Stimulated activated CD4-positive, alpha-beta T cell treated with anti-CD3 and anti-CD28 coated beads, Interleukin-1b, Interleukin-23, amount 100 ng/mL, for 24 hours (primary cell): ENCODE measurements around the gene ARHGAP23.
"Not testable (repeated sequence)": the region's sequence is repeated elsewhere in the genome, so short reads cannot be mapped to it uniquely, and the experiment has no call there.

Source experiments
- DNase-seq, 4 experiments: peaks; one replicate each; pipeline ENCODE4 v3.0.0-alpha.2; 2020; ENCODE audit warnings: low read depth in 4 of 4, low spot score in 1 of 4

The ARHGAP23 gene

DNA sequence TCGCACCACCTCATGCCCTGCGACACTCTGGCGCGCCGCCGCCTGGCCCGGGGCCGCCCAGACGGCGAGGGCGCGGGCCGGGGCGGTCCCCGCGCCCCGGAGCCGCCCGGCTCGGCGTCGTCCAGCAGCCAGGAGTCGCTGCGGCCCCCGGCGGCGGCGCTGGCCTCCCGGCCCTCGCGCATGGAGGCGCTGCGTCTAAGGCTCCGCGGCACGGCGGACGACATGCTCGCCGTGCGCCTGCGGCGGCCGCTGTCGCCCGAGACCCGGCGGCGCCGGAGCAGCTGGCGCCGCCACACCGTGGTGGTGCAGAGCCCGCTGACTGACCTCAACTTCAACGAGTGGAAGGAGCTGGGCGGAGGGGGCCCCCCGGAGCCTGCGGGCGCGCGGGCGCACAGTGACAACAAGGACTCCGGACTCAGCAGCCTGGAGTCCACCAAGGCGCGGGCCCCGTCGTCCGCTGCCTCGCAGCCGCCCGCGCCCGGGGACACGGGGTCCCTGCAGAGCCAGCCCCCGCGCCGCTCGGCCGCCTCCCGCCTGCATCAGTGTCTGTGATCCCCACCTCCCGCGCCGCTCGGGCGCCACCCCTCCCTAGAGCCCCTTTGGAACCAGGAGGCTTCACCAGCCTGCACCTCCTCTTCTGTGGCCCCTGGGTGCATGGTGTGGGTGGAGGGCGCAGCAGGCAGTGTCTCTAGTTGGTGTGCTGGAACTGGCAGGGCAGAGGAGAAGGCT lies 82.3 kb downstream of the ARHGAP23 start:
- no peak for DNase-seq

DNA sequence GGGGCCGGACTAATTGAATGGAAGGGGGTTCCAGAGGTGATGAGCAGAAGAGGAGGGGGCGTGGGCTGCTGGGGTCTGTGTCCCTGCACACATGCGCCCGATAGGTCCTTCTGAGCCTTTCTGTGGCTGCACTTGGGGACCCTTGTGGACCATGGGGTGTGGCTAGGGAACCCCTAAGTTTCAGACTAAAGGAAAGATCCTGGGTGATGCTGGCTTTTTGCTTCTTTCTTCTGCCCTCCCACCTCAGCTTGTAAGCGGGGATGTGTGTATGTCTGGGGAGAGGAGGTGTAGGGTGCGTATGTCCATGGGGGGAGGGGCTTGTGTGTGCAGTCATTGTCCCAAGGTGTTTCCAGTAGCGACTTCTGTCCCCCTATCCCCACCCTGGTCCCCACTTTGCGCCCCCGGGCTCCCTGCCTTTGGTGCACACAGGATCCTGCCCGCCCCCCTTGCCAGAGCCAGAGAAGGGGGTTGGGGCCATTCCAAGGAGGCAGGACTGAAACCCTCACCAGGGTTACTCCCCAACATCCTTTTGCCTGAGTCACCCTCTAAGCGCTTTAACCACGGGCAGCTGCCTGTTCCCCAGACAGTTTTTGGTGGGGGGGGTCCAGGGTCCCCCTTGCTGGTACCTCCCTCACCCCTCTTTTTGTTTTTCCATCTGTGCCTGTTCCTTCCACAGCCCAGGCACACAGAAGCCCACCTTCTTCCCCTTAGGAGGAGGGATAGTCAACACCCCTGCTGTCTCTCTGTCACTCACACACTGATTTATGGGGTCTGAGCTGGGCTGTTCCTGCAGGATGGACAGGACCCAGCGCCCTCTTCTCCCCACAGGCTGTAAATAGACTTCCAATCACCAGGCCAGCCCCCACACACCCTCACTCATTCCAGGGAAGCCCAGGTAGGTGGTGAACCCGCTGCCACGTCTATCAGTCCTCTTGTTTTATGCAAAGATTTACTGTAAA lies 83.2 kb downstream of the ARHGAP23 start:
- no peak for DNase-seq

DNA sequence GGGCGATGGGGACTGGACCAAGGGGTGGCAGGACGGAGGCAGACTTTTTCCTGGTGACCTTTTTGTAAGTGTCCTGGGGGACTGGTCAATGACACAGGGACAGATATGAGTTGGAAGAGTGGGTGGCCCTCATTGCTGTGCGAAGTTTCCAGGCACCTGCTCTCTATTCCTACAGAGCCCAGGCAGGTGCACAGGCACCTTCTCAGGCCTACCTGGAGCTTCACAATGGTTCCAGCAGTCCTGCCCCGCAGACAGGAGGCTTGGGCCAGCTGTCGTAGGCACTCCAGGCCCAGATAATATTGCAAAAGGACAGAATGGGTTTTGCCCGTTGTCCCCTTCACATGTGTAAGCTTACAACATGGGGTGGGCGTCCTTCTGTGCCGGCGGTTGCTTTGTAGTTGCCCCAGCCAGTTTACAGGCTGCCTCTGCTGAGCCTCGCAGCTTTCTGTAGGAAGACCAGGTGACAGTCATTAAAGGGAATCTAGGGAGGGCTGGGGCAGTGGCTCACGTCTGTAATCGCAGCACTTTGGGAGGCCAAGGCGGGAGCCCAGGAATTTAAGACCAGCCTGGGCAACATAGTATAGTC lies 84.3 kb downstream of the ARHGAP23 start:
- no peak for DNase-seq

DNA sequence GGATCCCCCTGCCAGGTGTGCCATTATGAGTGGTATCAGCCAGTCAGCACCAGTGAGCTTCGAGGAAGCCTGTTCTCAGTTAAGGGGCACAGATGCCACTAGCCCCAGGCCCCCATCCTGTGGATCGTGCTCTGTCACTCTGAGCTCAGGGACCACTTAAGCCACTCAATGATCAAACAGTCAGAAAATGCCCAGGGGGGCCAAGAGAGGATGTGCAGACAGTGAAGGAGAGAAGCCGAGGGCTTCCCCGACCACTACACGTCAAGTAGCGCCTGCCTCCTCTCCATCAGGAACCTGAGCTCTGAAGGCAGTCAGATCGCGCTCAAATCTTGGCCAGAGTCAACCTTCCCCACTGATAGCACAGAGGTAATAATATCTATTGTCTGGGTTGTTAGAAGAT lies 98.3 kb downstream of the ARHGAP23 start:
- not testable (repeated sequence) for DNase-seq

DNA sequence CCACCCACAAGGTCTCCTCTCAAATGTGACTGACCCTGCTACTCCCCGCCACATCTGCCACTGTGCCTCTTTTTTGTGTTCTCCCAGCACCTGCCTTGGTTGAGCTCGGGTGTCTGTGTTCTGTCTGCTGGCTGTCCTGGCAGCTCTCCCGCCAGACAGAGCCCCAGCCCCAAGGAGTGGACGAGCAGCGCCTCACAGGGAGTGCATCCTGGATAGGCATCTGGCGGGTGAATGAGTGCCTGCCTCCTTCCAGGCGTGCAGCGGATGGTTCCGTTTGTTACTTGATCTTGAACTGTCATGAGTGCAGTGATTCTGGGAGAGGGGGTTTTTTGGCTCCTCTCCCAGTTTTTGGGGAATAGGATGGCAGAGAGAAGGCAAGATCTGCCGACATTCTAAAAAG lies 99.9 kb downstream of the ARHGAP23 start:
- not testable (repeated sequence) for DNase-seq

DNA sequence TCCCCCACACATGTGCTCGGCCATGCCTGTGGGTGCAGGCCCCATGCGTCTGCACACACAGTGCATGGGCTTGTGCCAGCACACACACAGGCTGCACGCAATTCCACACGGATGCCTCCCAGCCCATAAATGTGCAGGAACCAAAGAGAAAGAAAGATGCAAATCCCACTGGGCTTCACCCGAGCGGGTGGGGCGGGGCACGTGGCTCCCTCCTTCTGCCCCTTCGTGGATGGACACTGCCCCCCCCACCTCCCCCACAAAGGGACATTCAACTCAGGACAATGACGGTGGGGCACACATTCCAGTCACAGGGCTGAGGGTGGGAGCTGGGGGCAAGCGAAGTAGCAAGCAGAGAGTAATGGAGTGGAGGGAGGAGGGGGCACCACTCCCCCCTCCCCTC lies 102.6 kb downstream of the ARHGAP23 start:
- not testable (repeated sequence) for DNase-seq

DNA sequence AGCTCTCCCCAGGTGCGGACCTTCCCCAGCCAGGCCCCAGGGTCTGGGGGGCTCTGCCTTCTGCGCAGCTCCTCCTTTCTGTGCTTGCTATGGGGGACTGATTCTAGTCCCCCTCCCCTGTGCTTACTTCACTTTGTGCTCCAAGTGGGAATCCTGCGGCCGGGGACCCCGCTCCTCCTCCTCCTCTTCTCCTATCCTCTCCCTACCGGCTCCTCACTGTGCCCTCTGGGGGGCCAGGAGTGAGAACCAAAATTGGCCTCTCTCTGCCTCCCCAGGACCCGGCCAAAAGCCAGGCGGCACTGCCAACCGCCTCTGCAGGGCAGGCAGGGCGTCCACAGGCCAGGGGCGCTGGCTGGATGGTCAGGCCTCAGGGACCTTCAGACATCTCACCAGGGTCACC lies 103.5 kb downstream of the ARHGAP23 start:
- DNase-seq: not testable (repeated sequence)

DNA sequence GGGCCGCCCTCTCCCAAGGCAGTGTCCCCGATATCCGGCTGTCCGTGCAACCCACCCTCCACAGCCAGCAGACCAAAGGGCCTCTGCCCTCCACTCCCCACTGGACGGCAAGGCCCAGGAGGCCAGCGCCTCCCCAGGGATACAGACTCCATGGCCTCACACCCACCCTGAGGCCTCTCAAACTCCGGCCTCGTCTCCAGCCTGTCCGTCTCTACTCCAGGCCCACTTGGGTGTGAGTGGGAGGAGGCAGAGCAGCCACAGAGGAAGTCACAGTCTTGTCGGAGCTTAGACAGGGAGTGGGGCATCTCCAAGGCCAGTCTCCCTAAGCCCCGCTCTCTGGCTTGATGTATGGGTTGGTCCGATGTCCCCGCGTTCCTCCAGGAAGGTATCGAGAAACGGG lies 104.2 kb downstream of the ARHGAP23 start:
- DNase-seq: no peak

DNA sequence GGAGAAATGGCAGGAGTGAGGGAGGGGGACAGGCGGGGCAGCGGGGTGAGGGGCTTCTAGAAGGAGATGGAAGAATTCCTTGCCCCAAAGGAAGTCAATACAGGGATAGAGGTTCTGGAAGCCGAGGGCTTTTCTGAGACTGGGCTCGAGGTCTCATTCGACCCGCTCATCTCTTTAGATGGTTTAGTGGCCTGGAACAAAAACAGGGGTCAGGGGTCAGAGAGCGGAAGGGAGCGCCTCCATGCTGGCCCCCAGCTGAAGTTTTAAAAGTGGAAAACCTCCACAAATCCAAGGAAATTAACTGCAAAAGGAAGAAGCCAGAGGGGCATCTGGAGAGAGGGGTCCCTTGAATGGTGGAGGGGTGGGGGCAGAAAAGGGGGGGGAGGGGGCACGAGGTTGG lies 105.0 kb downstream of the ARHGAP23 start:
- DNase-seq: no peak

DNA sequence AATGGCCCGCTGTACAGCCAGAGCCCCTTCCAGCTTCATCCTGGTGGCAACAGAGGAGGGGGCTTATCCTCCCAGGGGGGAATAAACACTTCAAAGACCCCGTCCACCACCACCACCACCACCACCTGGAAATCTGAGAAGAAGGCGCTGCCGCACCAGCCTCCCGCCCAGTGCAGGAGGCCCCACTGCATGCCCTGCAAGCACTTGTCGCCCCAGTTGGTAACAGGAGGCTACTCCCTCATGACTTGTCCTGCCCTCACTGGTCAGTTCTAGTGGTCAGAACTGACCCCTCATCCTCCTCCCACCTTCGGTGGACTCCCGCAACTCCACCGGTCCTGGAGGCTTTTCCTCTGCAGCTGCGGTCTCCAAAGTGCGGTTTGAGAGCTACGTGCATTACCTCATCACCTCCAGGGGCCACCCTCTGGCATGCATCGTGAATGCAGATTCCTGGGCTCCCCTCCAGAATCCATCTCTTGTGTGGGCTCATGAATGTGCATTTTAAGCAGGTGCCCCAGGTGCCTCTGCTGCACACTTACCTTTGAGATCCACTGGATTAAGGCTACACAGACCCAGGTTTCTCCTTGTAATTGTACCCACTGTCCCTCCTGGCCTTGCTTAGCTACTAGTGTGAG lies 105.7 kb downstream of the ARHGAP23 start:
- no peak for DNase-seq

DNA sequence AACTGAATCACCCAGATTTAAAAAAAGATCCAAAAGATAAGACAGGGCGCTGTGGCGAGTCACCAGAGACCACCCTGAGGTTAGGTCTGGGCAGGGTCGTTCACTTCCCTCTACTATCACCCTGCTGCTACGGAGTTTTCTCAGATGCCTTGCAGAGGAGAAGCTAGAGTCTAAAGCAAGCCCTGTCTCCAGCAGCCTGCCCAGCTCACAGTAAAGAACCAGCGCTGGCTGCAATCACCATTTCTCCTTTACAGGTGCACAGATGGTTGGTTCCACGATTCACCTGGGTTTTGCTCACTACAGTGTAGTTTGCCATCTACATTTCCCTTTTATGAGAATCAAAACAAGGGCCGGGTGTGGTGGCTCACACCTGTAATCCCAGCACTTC lies 106.2 kb downstream of the ARHGAP23 start:
- DNase-seq: no peak

DNA sequence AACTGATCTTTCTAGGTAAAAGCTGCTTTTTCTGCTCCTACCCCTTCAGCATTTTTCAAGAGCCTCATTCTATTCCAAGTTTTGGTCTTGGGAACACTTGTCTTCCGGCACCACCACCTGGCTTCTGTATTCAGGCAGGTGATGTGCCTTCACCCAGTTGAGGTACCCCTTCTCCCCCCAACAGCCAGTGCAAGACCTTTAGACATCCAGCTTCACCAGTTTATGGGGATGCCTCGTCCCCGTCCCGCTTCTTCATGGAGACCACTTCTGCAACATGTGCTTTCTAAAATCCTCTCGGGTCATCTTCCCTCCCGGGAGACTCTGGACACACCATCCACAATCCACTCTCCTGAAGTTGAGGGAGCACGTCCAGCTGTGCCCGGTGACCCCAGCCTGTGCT lies 107.6 kb downstream of the ARHGAP23 start:
- DNase-seq: no peak

DNA sequence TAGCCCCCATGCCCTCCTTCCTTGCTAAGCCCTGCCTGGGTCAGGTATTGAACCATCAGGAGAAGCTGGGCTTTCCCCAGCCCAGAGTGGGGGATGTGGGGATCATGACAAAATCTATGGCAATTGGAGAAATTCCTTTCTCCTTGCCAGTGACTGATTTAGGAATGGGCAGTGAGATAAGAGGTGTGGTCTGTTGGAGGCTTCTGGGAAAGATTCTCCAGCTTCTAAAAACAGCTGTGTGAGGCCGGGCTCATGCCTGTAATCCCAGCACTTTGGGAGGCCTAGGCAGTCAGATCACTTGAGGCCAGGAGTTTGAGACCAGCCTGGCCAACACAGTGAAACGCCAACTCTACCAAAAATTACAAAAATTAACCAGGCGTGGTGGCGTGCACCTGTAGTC lies 108.4 kb downstream of the ARHGAP23 start:
- no peak for DNase-seq

DNA sequence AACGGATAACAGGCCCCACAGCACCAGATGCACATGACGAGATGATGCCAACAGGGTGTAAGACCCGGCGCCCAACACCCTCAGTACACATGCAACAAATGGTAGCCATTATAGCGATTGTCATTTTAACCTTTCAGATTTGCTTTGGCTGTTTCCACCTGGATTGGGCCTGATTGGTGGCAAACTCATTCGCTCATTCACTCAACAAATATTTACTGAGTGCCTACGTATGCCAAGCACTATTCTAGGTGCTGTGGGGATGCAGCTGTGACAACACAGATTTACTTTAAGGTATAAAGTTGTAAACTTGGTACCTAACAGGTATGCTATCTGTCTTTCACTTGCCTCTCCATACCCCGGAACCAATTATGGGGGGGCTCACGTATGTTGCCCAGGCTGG lies 110.6 kb downstream of the ARHGAP23 start:
- no peak for DNase-seq

DNA sequence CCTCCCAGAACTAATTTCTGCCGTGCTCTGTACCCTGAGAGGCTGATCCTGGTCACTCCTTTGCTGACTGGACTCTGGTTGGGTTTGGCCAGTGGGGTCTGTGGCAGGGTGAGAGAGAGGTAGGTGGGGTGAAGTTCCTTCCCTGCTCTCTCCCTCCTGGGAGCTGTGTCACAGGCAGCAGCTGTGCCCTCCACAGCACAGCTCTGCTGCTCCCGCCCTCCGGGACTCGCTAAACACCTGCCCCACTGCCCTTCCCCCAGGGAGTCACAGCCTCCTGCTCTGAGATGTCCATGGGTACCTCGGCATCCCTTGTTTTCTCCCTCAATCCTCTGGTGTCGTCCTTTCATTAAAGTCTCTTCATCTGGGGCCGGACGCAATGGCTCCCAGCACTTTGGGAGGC lies 111.1 kb downstream of the ARHGAP23 start:
- DNase-seq: no peak

DNA sequence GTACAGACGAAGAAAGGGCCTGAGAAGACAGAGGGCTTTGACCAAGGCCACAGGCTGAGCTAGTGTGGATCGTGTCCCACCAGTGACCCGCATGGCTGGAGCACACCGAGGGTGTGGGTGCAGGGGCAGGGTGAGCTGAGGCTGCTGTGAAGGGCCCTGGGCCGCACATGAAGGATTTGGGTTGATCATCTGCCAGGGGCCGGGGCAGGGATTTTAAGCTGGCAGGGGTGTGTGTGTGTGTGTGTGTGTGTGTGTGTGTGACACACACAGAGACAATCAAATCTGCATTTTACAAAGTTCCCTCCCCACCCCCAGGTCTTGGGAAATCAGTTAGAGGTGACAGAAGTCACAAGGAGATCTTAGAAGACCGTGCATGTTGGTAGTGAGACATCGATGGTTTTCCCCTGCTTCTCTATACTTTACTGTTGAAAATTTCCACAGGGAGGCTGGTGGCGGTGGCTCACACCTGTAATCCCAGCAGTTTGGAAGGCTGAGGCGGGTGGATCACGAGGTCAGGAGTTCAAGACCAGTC lies 112.3 kb downstream of the ARHGAP23 start:
- DNase-seq: no peak

DNA sequence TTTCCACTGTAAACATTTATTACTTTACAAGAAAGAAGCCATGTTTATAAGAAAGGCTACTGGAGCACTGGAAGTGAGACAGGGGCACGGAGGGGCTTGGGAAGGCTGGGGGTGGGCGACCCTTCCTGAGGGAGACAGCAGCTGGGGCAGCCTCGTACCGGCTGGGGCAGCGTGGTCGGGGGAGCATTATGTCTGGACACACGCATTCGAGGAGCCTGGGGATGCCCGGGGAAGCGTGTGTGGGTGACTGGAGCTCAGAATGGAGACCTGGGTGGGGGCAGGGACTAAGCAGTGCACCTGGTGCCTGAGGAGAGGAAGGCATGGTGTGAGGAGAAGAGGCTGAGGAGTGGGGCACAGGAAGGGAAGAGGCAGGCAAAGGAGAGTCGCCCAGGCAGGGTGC lies 113.0 kb downstream of the ARHGAP23 start:
- no peak for DNase-seq

DNA sequence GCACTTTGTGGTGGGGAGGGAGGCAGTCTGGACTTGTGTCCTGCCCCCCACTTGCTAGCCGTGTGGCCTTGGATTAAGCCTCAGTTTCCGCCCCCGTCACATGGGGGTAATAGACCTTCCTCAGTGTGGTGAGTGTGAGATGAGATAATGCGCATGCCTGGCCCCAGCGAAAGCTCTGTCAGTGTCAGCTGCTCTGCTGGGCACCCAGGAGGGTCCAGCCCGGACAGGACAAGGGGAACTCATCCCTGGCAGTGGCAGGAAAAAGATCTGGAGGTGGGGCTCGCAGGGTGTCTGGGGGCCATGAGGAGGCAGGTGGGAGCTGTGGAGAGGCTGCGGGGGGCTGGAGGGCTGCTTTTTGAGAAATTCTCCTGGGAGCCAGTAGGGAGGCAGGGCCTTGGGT lies 114.0 kb downstream of the ARHGAP23 start:
- DNase-seq: no peak

DNA sequence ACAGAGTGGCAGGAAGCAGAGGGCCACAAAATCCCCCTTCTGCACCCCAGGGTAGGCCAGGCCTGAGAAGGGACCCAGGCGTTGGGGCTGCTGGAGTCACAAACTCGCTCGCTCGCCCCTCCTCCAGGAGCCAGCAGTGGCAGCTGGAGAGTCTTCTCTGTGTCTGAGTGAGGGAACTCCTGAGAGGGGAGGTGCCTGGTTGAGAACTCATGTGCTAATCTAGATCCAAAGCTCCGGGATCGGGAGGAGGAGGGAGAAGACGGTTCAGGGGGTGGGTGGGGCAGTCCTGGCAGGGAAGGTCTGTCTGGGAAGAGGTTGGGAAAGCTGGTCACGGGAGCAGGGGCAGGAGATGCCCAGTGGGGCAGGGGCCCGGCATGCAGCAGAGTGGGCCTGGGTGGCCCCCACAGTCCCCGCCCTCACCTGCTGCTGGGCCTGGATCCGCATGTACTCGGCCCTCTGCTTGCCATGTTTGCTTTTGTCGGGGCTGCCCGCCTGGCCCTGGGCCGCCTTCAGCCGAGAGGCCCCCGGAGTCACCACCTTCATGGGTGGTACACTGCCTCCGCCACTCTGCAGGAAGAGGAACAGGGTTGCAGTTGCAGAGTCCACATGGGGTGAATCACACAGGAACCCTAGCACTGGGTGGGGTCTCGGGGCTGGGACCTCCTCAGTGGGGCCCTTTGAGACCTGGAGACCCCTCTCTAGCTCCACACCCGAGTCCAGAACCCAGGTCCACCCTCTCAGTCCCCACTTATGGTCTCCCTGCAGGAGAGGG lies 115.3 kb downstream of the ARHGAP23 start:
- DNase-seq: no peak

DNA sequence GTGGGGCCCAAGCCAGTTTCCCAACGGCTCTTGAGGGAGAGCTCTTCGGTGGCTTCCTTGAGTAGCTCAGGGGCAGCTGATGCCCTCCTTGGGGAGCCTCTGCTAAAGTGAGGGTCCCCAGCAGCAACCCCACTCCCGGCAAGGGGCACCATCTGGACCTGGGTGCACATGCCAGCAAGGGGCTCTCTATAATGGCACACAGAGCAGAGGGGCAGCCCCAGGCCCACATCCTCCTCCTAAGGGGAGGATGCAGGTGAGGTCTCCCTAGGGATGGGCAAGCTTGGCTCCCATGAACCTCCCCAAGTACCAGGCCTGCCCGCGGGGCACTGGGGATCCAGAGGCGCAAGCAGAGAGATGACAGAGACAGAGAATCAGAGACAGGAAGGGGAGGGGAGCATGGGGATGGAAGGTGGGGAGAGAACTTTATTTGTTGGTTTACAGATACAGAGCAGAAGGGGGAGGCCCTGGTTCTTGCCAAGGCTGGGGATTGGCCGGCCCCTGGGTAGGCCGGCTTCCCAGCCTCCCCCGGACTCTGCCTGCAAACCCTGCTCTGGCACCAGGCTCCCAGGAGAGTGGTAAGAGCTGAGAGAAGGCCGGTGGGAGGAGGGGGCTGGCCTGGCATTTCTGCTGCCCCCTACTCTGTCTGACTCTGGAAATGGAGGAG lies 116.0 kb downstream of the ARHGAP23 start:
- DNase-seq: no peak
